HUES6 (cell line): ENCODE data around the gene GGACT.

Experiments
- H3K27ac ChIP-seq: 2 replicates; pipeline ENCODE4 v1.7.0; 2013; ENCODE audit warnings: low read depth, mild to moderate bottlenecking, low read length, inconsistent platforms
- H3K27me3 ChIP-seq: 2 replicates; pipeline ENCODE4 v1.6.1; 2013; ENCODE audit warnings: low read length; ENCODE audit not compliant: control insufficient read depth, insufficient read depth
- H3K36me3 ChIP-seq: 2 replicates; pipeline ENCODE4 v1.6.1; 2013; ENCODE audit warnings: low read length; ENCODE audit not compliant: control insufficient read depth, insufficient read depth
- H3K4me1 ChIP-seq: 2 replicates; pipeline ENCODE4 v1.6.1; 2013; ENCODE audit warnings: low read length; ENCODE audit not compliant: control insufficient read depth, insufficient read depth
- H3K4me3 ChIP-seq: 2 replicates; pipeline ENCODE4 v1.5.1; 2013; ENCODE audit warnings: low read depth, low read length
- H3K9ac ChIP-seq: one replicate; pipeline ENCODE4 v1.6.1; 2013; ENCODE audit warnings: mild to moderate bottlenecking, low read length
- H3K9me3 ChIP-seq: 2 replicates; pipeline ENCODE4 v1.6.1; 2013; ENCODE audit warnings: low read depth, low read length; ENCODE audit not compliant: control insufficient read depth, insufficient read depth

GGACT gene

DNA sequence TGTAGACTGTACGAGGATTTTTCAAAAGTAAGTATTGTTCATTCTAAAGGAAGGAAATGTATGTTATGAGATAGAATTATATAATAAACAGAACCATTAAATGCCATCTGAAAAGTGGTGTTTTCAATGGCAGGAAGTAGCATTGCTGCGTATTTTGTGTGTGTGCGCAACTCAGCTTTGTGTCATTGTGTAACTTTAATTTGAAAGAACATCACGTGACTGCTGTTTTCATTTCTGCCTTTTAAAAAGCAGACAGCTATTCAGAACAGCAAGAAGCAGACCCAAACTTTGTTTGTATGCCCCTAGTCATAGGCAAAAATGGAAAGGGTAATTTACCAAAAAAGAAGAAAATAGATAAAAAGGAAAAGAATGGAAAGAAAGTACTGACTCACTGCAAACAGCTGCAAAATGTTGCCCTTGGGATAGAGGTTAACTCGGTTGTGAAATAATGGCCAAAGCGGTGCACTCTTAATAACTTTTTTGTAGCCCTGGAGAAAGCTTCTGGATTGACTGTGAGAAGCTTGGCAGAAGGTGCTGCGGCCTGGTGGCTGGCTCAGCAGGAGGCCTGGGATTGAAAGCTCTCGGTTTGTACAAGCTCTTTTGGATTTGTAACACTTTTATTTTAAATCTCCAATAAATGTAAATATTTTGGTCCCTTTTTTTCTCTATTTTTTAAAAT, 97.3 kb downstream of the GGACT start:
- Histone ChIP-seq H3K36me3 (no peaks in the 10 kb centered on the region), H3K27me3 (no peaks in the 10 kb centered on the region), H3K9me3 (no peaks in the 10 kb centered on the region), H3K9ac (peak overlapping the region; percentile 34), H3K4me3 (peak overlapping the region; percentile 21; the same call in 1 of the 2 replicates), H3K27ac (peak overlapping the region; percentile 75), H3K4me1 (peaks cover 32% of the 10 kb centered on the region)

DNA sequence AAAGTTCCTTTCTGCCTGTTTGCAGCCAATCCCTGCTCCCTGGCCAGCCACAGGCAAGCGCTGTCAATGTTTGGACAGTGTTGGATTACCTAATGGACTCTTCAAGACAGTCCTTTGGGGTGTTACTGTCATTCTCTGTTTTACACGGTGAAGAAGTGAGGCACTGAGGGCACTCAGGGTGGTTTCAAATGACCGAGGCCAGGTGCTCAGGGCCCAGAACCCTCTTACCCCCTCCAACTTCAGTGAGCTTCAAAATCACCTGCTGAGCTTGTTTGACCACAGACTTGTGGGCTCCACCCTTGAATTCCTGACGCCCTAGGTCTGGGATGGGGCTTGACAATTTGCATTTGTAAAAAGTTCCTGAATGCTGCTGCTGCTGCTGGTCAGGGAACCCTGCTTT, 97.9 kb downstream of the GGACT start:
- peak overlapping the region; percentile 21; the same call in 1 of the 2 replicates for H3K4me3 ChIP-seq
- H3K9me3 ChIP-seq, result no peaks in the 10 kb centered on the region
- H3K9ac ChIP-seq, result no peak overlapping the region
- no peaks in the 10 kb centered on the region for H3K36me3 ChIP-seq
- H3K27ac ChIP-seq, result peak overlapping the region; percentile 75
- no peaks in the 10 kb centered on the region for H3K27me3 ChIP-seq
- H3K4me1 ChIP-seq, result peaks cover 32% of the 10 kb centered on the region

DNA sequence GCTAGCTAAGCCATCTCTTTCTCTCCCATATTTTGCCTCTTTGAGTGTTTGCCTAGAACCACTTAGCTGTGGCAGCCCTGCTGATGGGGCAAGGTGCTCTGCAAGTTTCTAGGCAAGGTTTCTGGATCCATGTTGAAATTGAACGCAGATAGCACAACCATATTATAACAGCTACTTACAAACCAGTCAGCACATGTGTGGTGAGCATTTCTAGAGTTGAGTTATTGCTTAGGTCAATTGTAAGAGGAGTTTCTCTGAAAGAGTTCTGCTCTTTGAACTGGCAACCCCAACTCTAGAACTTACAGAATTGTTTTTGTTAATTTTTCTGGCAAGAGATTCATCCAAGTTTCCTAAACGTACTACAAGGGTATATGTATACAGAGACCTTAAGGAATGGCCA, 103.3 kb downstream of the GGACT start:
- no peaks in the 10 kb centered on the region for H3K27me3 ChIP-seq
- H3K4me1 ChIP-seq, result peaks cover 41% of the 10 kb centered on the region
- H3K36me3 ChIP-seq, result no peaks in the 10 kb centered on the region
- no peak overlapping the region for H3K9ac ChIP-seq
- H3K4me3 ChIP-seq, result no peak overlapping the region
- no peaks in the 10 kb centered on the region for H3K9me3 ChIP-seq
- no peak overlapping the region for H3K27ac ChIP-seq

DNA sequence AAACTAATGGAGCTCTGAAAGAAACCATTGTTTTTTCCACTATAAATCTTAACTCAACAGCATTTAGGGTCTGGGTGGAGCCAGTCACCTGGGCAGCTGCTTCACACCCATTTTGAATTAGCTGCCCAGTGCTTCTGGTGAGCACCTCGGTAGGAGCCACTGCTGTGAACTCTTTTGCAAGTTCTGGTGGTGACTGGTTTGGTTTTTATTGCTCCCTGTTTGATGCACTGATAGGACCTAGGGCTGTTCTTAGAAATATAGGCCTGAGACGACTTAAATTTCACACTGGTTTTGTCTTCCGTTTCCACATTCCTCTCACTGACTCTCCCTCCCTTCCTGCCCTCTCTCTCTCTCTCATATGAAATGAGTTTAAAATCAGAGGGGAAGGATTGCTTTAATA, 103.9 kb downstream of the GGACT start:
- Histone ChIP-seq H3K27ac (no peak overlapping the region), H3K9me3 (no peaks in the 10 kb centered on the region), H3K4me1 (peaks cover 35% of the 10 kb centered on the region), H3K9ac (no peak overlapping the region), H3K4me3 (no peak overlapping the region), H3K36me3 (no peaks in the 10 kb centered on the region), H3K27me3 (no peaks in the 10 kb centered on the region)

DNA sequence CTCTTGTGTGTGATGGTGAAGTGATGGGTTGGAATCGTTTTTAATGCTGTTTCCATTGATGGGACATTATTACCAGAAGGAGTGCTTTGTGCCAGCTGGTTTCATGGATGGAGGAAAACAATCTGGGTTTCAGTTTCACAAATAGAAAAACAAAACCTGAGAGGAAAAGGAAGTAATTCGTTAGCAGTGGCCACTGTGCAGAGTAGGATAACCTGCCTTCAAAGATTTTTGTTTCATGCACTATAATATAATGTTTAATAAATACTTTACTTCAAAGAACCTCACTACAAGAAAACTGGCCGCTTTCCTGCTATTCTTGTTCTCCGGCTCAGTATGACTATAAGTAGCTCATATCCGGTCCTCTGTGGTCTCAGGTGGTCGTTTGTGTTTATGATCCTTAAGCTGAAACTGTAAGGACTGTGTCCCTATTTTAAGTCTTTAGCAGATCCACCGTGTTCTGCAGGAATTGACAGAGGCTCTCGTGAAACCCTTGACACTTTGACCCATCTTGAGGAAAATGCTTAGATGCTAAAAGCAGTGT, 104.7 kb downstream of the GGACT start:
- Histone ChIP-seq H3K9me3 (no peaks in the 10 kb centered on the region), H3K36me3 (no peaks in the 10 kb centered on the region), H3K9ac (no peak overlapping the region), H3K27ac (no peak overlapping the region), H3K27me3 (no peaks in the 10 kb centered on the region), H3K4me1 (peaks cover 35% of the 10 kb centered on the region), H3K4me3 (no peak overlapping the region)

DNA sequence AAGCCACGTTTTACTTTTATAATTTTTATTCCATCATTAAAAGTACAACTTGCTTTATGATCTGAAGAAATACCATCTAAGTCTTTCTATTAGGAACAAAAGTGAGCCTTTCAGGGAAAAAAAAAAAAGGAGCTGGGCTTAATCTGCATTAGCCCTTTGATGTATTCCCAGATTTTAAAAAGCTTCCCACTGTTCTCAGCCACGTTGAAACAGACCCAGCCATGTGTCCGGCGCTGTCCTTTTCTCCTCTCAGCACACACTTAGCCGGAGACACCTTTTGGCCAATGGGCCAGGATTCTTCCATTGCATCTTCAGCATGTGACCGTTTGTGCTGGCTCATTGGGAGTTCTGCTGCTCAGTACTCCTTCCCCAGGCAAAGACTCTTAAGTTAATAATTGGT, 105.5 kb downstream of the GGACT start:
- Histone ChIP-seq H3K9me3 (no peaks in the 10 kb centered on the region), H3K27ac (no peak overlapping the region), H3K4me1 (peaks cover 41% of the 10 kb centered on the region), H3K4me3 (no peak overlapping the region), H3K27me3 (no peaks in the 10 kb centered on the region), H3K9ac (no peak overlapping the region), H3K36me3 (no peaks in the 10 kb centered on the region)

DNA sequence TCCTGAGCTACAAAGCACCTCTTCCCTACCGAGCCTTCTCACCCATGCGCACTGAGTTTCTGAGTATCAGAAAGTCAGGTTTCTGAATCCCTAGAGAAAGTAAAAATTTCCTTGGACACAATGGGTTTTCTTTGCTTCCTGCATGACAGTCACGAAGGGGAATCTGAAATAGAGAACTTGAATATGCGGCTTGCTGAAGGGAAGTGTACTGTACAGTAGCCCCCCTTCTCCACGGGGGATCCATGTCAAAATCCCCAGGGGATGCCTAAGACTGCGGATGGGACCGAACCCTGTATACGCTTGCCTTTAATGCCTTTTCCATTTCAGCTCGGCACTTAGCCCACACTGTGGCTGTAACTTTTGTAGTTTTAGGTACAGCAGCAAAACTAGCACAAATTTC, 107.9 kb downstream of the GGACT start:
- Histone ChIP-seq H3K36me3 (no peaks in the 10 kb centered on the region), H3K9ac (no peak overlapping the region), H3K9me3 (no peaks in the 10 kb centered on the region), H3K27me3 (no peaks in the 10 kb centered on the region), H3K4me1 (peaks cover 38% of the 10 kb centered on the region), H3K4me3 (no peak overlapping the region), H3K27ac (no peak overlapping the region)
